ENCODE results near the gene SLC7A4. TPM values are rescaled to one million over a fixed set of nuclear protein-coding genes. Genes with fewer than 3 reads are reported as not detected.
A peak's percentile ranks its signal among the peaks of the same experiment; 100 is the strongest.

SLC7A4 gene
- total RNA-seq, 1 experiment from 2014 or later = not detected

GRCh38 chr22:20983081-20983771 is 49.1 kb downstream of the SLC7A4 start:
- DNase-seq = no peak
- H3K27me3 ChIP-seq (ENCODE audit: control insufficient read depth, insufficient read depth, low read length) = peaks cover 11% of the 10 kb centered on the region
- peaks cover 3% of the 10 kb centered on the region for H3K36me3 ChIP-seq (replicated peaks; ENCODE audit: control insufficient read depth, insufficient read depth, low read length)
- H3K4me3 ChIP-seq (ENCODE audit: insufficient read depth, low read depth, low read length) = peak overlapping the region; percentile 89

- DNase-seq = peak; percentile 76
- Histone ChIP-seq H3K4me3 (ENCODE audit: insufficient read depth, low read depth, low read length) (peak overlapping the region; percentile 89), H3K27me3 (ENCODE audit: control insufficient read depth, insufficient read depth, low read length) (peaks cover 11% of the 10 kb centered on the region), H3K36me3 (replicated peaks; ENCODE audit: control insufficient read depth, insufficient read depth, low read length) (peaks cover 3% of the 10 kb centered on the region)
Measured at GRCh38 chr22:20982563-20982882, 49.8 kb downstream of the SLC7A4 start.

GRCh38 chr22:20981787-20982562 is 50.4 kb downstream of the SLC7A4 start, which contains the start of gene LZTR1:
LZTR1 (plus strand) TSS chr22:20982297; CDS start chr22:20982372, 75 bp downstream.
- Histone ChIP-seq H3K4me3 (ENCODE audit: insufficient read depth, low read depth, low read length) (peak within 1 kb of the TSS; percentile 89), H3K27me3 (ENCODE audit: control insufficient read depth, insufficient read depth, low read length) (peaks cover 11% of the 10 kb centered on the region), H3K36me3 (replicated peaks; ENCODE audit: control insufficient read depth, insufficient read depth, low read length) (peaks cover 3% of the 10 kb centered on the region)
- DNase-seq = peak; percentile 93

GRCh38 chr22:20980938-20981722 is 51.2 kb downstream of the SLC7A4 start:
- peaks cover 3% of the 10 kb centered on the region for H3K36me3 ChIP-seq (replicated peaks; ENCODE audit: control insufficient read depth, insufficient read depth, low read length)
- peak overlapping the region; percentile 89 for H3K4me3 ChIP-seq (ENCODE audit: insufficient read depth, low read depth, low read length)
- no peak for DNase-seq
- H3K27me3 ChIP-seq (ENCODE audit: control insufficient read depth, insufficient read depth, low read length) = peaks cover 11% of the 10 kb centered on the region

- H3K27me3 ChIP-seq (ENCODE audit: control insufficient read depth, insufficient read depth, low read length) = peaks cover 11% of the 10 kb centered on the region
- H3K36me3 ChIP-seq (replicated peaks; ENCODE audit: control insufficient read depth, insufficient read depth, low read length) = peaks cover 1% of the 10 kb centered on the region
- H3K4me3 ChIP-seq (ENCODE audit: insufficient read depth, low read depth, low read length) = no peak overlapping the region
- DNase-seq = no peak
Measured at GRCh38 chr22:20980523-20980922, 51.8 kb downstream of the SLC7A4 start.

- peaks cover 1% of the 10 kb centered on the region; the same call in 1 of the 2 replicates for H3K36me3 ChIP-seq (replicated peaks; ENCODE audit: control insufficient read depth, insufficient read depth, low read length)
- H3K27me3 ChIP-seq (ENCODE audit: control insufficient read depth, insufficient read depth, low read length) = peaks cover 11% of the 10 kb centered on the region
- peak overlapping the region; percentile 50 for H3K4me3 ChIP-seq (ENCODE audit: insufficient read depth, low read depth, low read length)
- DNase-seq = no peak
Measured at GRCh38 chr22:20979940-20980453, 52.4 kb downstream of the SLC7A4 start.

- peaks cover 11% of the 10 kb centered on the region for H3K27me3 ChIP-seq (ENCODE audit: control insufficient read depth, insufficient read depth, low read length)
- peak overlapping the region; percentile 50 for H3K4me3 ChIP-seq (ENCODE audit: insufficient read depth, low read depth, low read length)
- peak; percentile 99 for DNase-seq
- H3K36me3 ChIP-seq (replicated peaks; ENCODE audit: control insufficient read depth, insufficient read depth, low read length) = peaks cover 1% of the 10 kb centered on the region; the same call in 1 of the 2 replicates
Measured at GRCh38 chr22:20979243-20979809, 53.0 kb downstream of the SLC7A4 start.

Other genes with a start within 250 kb of the SLC7A4 start
- 28.4 and 28.5 TPM in 2 replicates for gene PI4KA, start 173.8 kb downstream of the SLC7A4 start, total RNA-seq (2014; rRNA removed; shearing (Covaris generic))
- gene SNAP29, start 173.6 kb downstream of the SLC7A4 start, total RNA-seq (2014; rRNA removed; shearing (Covaris generic)) = 4.3 TPM in 2 replicates
- 70.6 and 71.5 TPM in 2 replicates for gene CRKL, start 115.2 kb downstream of the SLC7A4 start, total RNA-seq (2014; rRNA removed; shearing (Covaris generic))
- 0.38 and 1.5 TPM in 2 replicates for gene AIFM3, start 65.3 kb downstream of the SLC7A4 start, total RNA-seq (2014; rRNA removed; shearing (Covaris generic))
- gene LZTR1, start 50.3 kb downstream of the SLC7A4 start, total RNA-seq (2014; rRNA removed; shearing (Covaris generic)) = 28.3 and 34.0 TPM in 2 replicates
- gene THAP7, start 30.4 kb downstream of the SLC7A4 start, total RNA-seq (2014; rRNA removed; shearing (Covaris generic)) = 42.7 and 49.1 TPM in 2 replicates
- 0.26 and 0.31 TPM in 2 replicates for gene P2RX6, start 17.4 kb downstream of the SLC7A4 start, total RNA-seq (2014; rRNA removed; shearing (Covaris generic))
- gene LRRC74B, start 13.4 kb upstream of the SLC7A4 start, total RNA-seq (2014; rRNA removed; shearing (Covaris generic)) = not detected in 2 replicates

Data from H7 (cell line).